Hepatocyte (in vitro differentiated cells): ENCODE data around the gene NCF4. TPM values are rescaled to one million over a fixed set of nuclear protein-coding genes. Genes with fewer than 3 reads are reported as not detected.

Source experiments
- DNase-seq: peaks from one replicate; pipeline ENCODE4 v3.0.0-alpha.2; 2016; ENCODE audit warnings: low spot score
- H2AFZ ChIP-seq: fragments of 200-600 bp; sonication (generic); 2 replicates; pipeline ENCODE4 v1.6.0; 2016; ENCODE audit warnings: antibody characterized with exemption, mild to moderate bottlenecking
- H3K27ac ChIP-seq: fragments of 200-600 bp; sonication (generic); 2 replicates; pipeline ENCODE4 v1.5.1; 2016; ENCODE audit warnings: mild to moderate bottlenecking
- H3K27me3 ChIP-seq: fragments of 200-600 bp; sonication (generic); 2 replicates; pipeline ENCODE4 v1.6.1; 2016
- H3K36me3 ChIP-seq: fragments of 200-600 bp; sonication (generic); replicated peaks from 2 replicates; pipeline ENCODE4 v1.5.1; 2016; ENCODE audit warnings: low read depth; ENCODE audit not compliant: insufficient read depth
- H3K4me1 ChIP-seq: fragments of 200-600 bp; sonication (generic); 2 replicates; pipeline ENCODE4 v1.5.1; 2016; ENCODE audit warnings: mild to moderate bottlenecking, moderate library complexity; ENCODE audit not compliant: insufficient read depth
- H3K4me2 ChIP-seq: fragments of 200-600 bp; sonication (generic); 2 replicates; pipeline ENCODE4 v1.6.0; 2016
- H3K4me3 ChIP-seq: fragments of 200-600 bp; sonication (generic); 2 replicates; pipeline ENCODE4 v1.5.1; 2016; ENCODE audit warnings: mild to moderate bottlenecking
- H3K79me2 ChIP-seq: fragments of 200-600 bp; sonication (generic); 2 replicates; pipeline ENCODE4 v1.6.0; 2017; ENCODE audit warnings: mild to moderate bottlenecking
- H3K9me2 ChIP-seq: fragments of 200-600 bp; sonication (generic); replicated peaks from 2 replicates; pipeline ENCODE4 v1.6.0; 2017; ENCODE audit warnings: mild to moderate bottlenecking; ENCODE audit not compliant: insufficient read depth
- H3K9me3 ChIP-seq: fragments of 200-600 bp; sonication (generic); 2 replicates; pipeline ENCODE4 v1.5.1; 2016; ENCODE audit warnings: low read depth, mild to moderate bottlenecking
- H4K20me1 ChIP-seq: fragments of 200-600 bp; sonication (generic); 2 replicates; pipeline ENCODE4 v1.6.0; 2016; ENCODE audit warnings: mild to moderate bottlenecking; ENCODE audit not compliant: insufficient read depth, poor library complexity, severe bottlenecking
- CTCF ChIP-seq: fragments of 200-600 bp; sonication (generic); IDR thresholded peaks from 2 replicates; pipeline ENCODE4 v1.5.1; 2016; ENCODE audit warnings: antibody characterized with exemption, mild to moderate bottlenecking; ENCODE audit not compliant: poor library complexity
- EZH2 ChIP-seq: fragments of 200-600 bp; sonication (generic); IDR thresholded peaks from 2 replicates; pipeline ENCODE4 v1.6.1; 2016; ENCODE audit warnings: antibody characterized with exemption, mild to moderate bottlenecking, borderline replicate concordance
- EZH2phosphoT487 ChIP-seq: fragments of 200-600 bp; sonication (generic); IDR thresholded peaks from one replicate; pipeline ENCODE4 v1.6.1; 2018; ENCODE audit warnings: antibody characterized with exemption, mild to moderate bottlenecking, low read depth, moderate library complexity; ENCODE audit not compliant: unreplicated experiment, severe bottlenecking
- WGBS: methylation state at CpG from one replicate; pipeline ENCODE4 v1.1.6; 2016; ENCODE audit warnings: low lambda C conversion rate; ENCODE audit errors: missing lambda C conversion rate; 5-methylcytosine and 5-hydroxymethylcytosine counted together
- polyA plus RNA-seq: library from polyadenylated mRNA; unstranded; fragments of >200 nt; fragmentation: Nextera tagmentation; extraction: Ambion mirVana; gene quantifications from 2 replicates; pipeline ENCODE4 v1.2.1, GENCODE V29; 2016
- total RNA-seq: library from RNA; depleted of rRNA; stranded (reverse); fragments of >200 nt; gene quantifications from 2 replicates; pipeline ENCODE4 v1.2.3, GENCODE V29; 2014

The NCF4 gene
- total and polyA plus RNA-seq, 2 experiments from 2014 or later: 0.37 to 0.54 TPM

DNA sequence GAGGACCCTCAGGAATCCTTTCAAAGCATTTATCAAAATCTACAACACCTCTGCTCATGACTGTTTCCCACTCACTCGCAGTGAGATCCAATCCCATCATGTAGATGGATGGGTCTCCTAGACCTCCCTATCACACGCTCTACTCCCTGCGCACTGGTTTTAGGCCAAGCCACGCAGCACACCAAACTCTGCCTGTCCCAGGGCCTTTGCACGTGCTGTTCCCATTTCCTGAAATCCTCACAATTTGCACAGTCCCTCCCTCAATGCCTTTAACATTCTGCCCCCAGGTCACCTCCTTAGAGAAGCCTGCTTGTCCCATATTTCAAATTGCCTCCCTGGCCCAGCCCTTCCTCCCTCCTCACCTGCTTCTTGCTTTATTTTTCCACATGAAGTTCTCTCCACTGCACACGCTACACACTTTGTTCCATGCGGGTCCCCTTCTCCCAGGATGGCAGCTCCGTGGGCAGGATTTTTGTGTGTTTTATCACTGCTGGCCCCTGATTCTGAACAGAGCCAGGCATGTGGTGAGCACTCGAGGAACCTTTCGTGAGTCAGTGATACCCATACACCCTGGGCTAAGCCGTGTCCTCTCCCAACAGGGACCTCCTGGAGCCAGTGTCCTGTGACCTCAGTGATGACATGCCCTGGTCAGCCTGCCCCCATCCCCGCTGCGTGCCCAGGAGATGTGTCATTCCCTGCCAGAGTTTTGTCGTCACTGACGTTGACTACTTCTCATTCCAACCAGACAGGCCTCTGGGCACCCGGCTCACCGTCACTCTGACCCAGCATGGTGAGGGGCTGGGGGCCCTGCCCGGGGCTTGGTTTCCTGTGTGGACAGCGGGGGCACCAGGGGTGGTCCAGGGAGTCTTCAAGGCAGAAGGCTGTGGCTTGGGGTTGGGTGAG, 64.8 kb downstream of the NCF4 start:
- Histone ChIP-seq H3K4me1 (peaks cover 3% of the 10 kb centered on the region), H2AFZ (no peak overlapping the region), H3K9me2 (no peaks in the 10 kb centered on the region), H3K4me2 (no peak overlapping the region), H4K20me1 (no peaks in the 10 kb centered on the region), H3K4me3 (no peak overlapping the region), H3K27ac (no peak overlapping the region), H3K27me3 (no peaks in the 10 kb centered on the region), H3K79me2 (no peaks in the 10 kb centered on the region), H3K9me3 (no peaks in the 10 kb centered on the region), H3K36me3 (no peaks in the 10 kb centered on the region)
- 88% methylated on average over 19 of the region's 19 CpGs for WGBS
- no peak for DNase-seq
- TF ChIP-seq EZH2phosphoT487 (no peak), EZH2 (no peak), CTCF (no peak)

GRCh38 chr22:36926309-36926708, 65.5 kb downstream of the NCF4 start:
- H2AFZ ChIP-seq: no peak overlapping the region
- no peak for TF ChIP-seq CTCF
- H3K4me2 ChIP-seq: no peak overlapping the region
- H3K27ac ChIP-seq: no peak overlapping the region
- WGBS: 97% methylated on average over 6 of the region's 6 CpGs
- peaks cover 3% of the 10 kb centered on the region for H3K4me1 ChIP-seq
- no peaks in the 10 kb centered on the region for H3K9me3 ChIP-seq
- DNase-seq: no peak
- H4K20me1 ChIP-seq: no peaks in the 10 kb centered on the region
- H3K27me3 ChIP-seq: no peaks in the 10 kb centered on the region
- H3K9me2 ChIP-seq: no peaks in the 10 kb centered on the region
- H3K36me3 ChIP-seq: no peaks in the 10 kb centered on the region
- H3K79me2 ChIP-seq: no peaks in the 10 kb centered on the region
- H3K4me3 ChIP-seq: no peak overlapping the region

- no peaks in the 10 kb centered on the region for H3K9me2 ChIP-seq
- no peak overlapping the region for H3K4me3 ChIP-seq
- no peak overlapping the region for H2AFZ ChIP-seq
- no peaks in the 10 kb centered on the region for H3K27me3 ChIP-seq
- no peaks in the 10 kb centered on the region for H3K36me3 ChIP-seq
- TF ChIP-seq CTCF (no peak), EZH2 (no peak), EZH2phosphoT487 (no peak)
- no peak overlapping the region for H3K27ac ChIP-seq
- no peak for DNase-seq
- peaks cover 3% of the 10 kb centered on the region for H3K4me1 ChIP-seq
- no peaks in the 10 kb centered on the region for H4K20me1 ChIP-seq
- 85% methylated on average over 14 of the region's 14 CpGs for WGBS
- no peaks in the 10 kb centered on the region for H3K9me3 ChIP-seq
- no peak overlapping the region for H3K4me2 ChIP-seq
- H3K79me2 ChIP-seq: no peaks in the 10 kb centered on the region
These were observed 66.1 kb downstream of the NCF4 start for GRCh38 chr22:36926721-36927435.

Other genes with a start within 250 kb of the NCF4 start
- not detected in 2 replicates for gene CACNG2, start 157.3 kb upstream of the NCF4 start, total RNA-seq
- not detected in 2 replicates for gene CACNG2, start 157.3 kb upstream of the NCF4 start, polyA plus RNA-seq
- 13.7 and 15.3 TPM in 2 replicates for gene IFT27, start 84.9 kb upstream of the NCF4 start, total RNA-seq
- gene IFT27, start 84.9 kb upstream of the NCF4 start, polyA plus RNA-seq: 25.3 and 36.4 TPM in 2 replicates
- not detected in 2 replicates for gene PVALB, start 44.0 kb upstream of the NCF4 start, total RNA-seq
- gene PVALB, start 44.0 kb upstream of the NCF4 start, polyA plus RNA-seq: 0.30 TPM in 1 of 2 replicates, not detected in the other
- 0.28 and 0.83 TPM in 2 replicates for gene CSF2RB, start 52.6 kb downstream of the NCF4 start, total RNA-seq
- gene CSF2RB, start 52.6 kb downstream of the NCF4 start, polyA plus RNA-seq: not detected in 2 replicates
- 111 and 114 TPM in 2 replicates for gene TST, start 158.4 kb downstream of the NCF4 start, total RNA-seq
- gene TST, start 158.4 kb downstream of the NCF4 start, polyA plus RNA-seq: 47.0 and 50.2 TPM in 2 replicates
- gene MPST, start 158.7 kb downstream of the NCF4 start, total RNA-seq: 136 and 156 TPM in 2 replicates
- 179 and 193 TPM in 2 replicates for gene MPST, start 158.7 kb downstream of the NCF4 start, polyA plus RNA-seq
- 15.2 and 22.6 TPM in 2 replicates for gene KCTD17, start 190.7 kb downstream of the NCF4 start, total RNA-seq
- gene KCTD17, start 190.7 kb downstream of the NCF4 start, polyA plus RNA-seq: 25.4 and 33.4 TPM in 2 replicates
- gene TMPRSS6, start 248.7 kb downstream of the NCF4 start, total RNA-seq: 43.3 and 49.8 TPM in 2 replicates
- gene TMPRSS6, start 248.7 kb downstream of the NCF4 start, polyA plus RNA-seq: 21.3 and 34.4 TPM in 2 replicates